Fibroblast of upper back skin (primary cell): Measurements from ENCODE around the gene IQSEC3.
"Not testable (repeated sequence)": the region's sequence is repeated elsewhere in the genome, so short reads cannot be mapped to it uniquely, and the experiment has no call there.

Experiments used
- DNase-seq: peaks from one replicate; pipeline ENCODE4 v3.0.0-alpha.2; 2013

The IQSEC3 gene

DNA sequence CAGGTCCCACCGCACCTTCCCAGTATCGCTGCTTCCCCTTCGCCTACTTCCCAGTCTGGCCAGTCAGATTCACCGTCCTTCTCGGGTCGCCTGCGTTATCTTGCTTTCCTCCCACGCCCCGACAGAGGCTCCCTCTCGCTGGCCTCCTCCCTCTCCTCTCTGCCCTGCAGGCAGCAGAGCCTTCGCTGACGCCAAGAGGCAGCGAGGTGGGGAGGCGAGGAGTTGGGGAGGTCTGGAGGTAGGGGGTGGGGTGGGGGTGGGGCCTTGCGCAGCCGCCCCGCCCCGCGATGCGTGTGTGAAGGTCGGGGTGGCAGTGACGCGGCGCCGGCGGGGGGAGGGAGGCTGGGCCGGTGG, at the start of gene IQSEC3:
TSS of gene IQSEC3 (plus strand) at position 340 of the 354 bp plus-strand sequence. CDS start 116 bp downstream, outside the sequence.
- DNase-seq = not testable (repeated sequence)

GRCh38 chr12:17370-18340, 48.9 kb upstream of the IQSEC3 start:
- not testable (repeated sequence) for DNase-seq

DNA sequence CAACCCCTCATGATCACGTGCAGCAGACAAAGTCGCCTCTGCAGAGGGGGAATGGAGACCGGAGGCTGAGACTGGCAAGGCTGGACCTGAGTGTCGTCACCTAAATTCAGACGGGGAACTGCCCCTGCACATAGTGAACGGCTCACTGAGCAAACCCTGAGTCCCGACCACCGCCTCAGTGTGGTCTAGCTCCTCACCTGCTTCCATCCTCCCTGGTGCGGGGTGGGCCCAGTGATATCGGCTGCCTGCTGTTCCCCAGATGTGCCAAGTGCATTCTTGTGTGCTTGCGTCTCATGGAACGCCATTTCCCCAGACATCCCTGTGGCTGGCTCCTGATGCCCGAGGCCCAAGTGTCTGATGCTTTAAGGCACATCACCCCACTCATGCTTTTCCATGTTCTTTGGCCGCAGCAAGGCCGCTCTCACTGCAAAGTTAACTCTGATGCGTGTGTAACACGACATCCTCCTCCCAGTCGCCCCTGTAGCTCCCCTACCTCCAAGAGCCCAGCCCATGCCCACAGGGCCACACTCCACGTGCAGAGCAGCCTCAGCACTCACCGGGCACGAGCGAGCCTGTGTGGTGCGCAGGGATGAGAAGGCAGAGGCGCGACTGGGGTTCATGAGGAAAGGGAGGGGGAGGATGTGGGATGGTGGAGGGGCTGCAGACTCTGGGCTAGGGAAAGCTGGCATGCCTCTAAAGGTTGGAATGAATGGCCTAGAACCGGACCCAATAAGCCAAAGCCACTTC, 47.6 kb upstream of the IQSEC3 start:
- not testable (repeated sequence) for DNase-seq

DNA sequence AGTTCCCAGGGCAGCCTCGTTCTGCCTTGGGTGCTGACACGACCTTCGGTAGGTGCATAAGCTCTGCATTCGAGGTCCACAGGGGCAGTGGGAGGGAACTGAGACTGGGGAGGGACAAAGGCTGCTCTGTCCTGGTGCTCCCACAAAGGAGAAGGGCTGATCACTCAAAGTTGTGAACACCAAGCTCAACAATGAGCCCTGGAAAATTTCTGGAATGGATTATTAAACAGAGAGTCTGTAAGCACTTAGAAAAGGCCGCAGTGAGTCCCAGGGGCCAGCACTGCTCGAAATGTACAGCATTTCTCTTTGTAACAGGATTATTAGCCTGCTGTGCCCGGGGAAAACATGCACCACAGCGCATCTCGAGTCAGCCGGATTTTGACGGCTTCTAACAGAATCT, 46.7 kb upstream of the IQSEC3 start:
- DNase-seq = not testable (repeated sequence)

- no peak for DNase-seq
Observed at GRCh38 chr12:20757-21156, 45.8 kb upstream of the IQSEC3 start.

- no peak for DNase-seq
Observed at GRCh38 chr12:21301-22189, 45.0 kb upstream of the IQSEC3 start.

DNA sequence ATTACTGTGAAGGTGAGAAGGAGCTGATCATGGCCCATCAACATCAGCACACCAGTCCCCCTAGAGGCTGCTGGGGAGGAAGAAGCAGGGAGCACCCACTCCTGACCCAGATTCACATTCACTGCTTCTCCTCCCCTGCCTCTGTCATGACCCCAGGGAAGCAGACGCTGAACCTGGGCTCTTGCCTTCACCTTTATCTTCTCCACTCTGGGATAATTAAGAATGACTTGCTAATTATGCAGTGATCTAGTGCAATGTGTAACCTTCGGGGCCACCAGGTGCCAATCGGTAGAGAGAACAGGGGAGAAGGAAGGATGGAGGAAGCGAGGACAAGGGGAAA, 44.4 kb upstream of the IQSEC3 start:
- DNase-seq = no peak

- no peak for DNase-seq
Observed at GRCh38 chr12:22530-23201, 43.9 kb upstream of the IQSEC3 start.

DNA sequence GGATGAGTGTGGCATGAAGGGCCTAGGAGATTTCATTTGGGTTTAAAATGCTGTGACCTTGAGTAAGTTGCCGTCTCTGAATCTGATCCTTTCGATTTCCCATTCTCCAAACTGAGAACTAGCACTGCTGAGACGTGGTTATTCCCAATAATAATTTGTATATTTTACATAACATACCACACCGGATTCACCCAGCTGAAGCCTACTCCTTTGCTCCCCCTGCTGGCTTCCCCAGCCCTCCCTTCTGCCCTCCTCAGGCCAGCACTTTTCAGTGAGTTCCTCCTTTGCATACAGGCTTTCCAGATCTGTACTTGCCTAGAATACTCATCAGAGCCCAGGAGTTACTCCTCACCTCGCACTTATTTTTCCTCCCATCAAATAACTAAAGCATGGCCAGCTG, 38.7 kb upstream of the IQSEC3 start:
- DNase-seq = not testable (repeated sequence)

DNA sequence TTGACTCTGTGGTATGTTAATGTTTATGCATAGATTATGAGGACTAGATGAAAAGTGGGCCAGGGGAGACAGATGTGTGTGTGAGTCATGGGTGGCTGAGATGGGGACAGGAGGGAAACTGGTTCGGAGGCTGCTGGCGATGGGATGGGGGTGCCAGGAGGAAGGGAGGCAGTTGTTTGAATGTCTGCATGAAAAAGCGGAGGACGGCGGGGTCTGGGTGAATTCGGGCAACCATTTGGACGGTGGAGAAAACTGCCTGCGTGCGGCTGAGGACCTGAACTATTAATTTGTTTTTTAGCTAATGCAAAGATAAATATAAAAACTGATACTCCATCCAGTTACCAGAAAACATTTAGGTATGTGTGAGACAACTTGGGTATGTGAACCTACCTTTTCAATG, 27.8 kb upstream of the IQSEC3 start:
- DNase-seq = not testable (repeated sequence)

GRCh38 chr12:39555-40265, 26.9 kb upstream of the IQSEC3 start:
- not testable (repeated sequence) for DNase-seq

- not testable (repeated sequence) for DNase-seq
Observed at GRCh38 chr12:44352-44751, 22.2 kb upstream of the IQSEC3 start.

- not testable (repeated sequence) for DNase-seq
Observed at GRCh38 chr12:45235-45990, 21.2 kb upstream of the IQSEC3 start.

GRCh38 chr12:45991-46358, 20.6 kb upstream of the IQSEC3 start:
- DNase-seq = not testable (repeated sequence)

DNA sequence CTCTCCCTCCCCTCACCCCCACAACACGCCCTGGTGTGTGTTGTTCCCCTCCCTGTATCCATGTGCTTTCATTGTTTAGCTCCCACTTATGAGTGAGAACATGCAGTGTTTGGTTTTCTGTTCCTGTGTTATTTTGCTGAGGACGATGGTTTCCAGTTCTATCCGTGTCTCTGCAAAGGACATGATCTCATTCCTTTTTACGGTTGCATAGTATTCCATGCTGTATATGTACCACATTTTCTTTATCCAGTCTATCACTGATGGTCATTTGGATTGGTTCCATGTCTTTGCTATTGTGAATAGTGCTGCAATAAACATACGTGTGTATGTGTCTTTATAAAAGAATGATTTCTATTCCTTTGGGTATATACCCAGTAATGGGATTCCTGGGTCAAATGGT, 20.0 kb upstream of the IQSEC3 start:
- not testable (repeated sequence) for DNase-seq

DNA sequence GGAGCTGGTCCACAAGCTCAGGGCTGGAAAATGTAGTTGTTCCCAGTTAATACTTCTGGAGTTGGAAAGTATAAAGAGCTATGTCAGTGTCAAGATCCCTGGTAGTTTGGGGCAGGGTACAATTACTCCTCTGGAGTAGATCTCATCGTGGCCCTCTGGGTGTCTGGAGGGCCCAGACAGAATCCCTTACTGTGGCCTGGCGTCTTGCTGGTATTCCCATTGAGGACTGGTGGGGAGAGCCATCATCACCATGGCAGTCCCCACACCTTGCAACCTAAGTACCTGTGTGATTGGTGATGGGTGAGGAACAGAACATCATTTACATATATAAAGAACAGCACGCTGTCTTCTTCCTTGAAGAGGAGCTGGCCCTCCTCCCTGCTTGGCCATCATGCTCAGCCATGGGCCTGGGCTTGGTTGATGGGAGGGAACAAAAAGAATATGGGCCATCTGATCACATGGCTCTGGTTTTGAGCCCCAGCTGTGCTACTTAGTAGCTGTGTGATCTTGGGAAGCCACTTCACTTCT, 18.8 kb upstream of the IQSEC3 start:
- DNase-seq = not testable (repeated sequence)

DNA sequence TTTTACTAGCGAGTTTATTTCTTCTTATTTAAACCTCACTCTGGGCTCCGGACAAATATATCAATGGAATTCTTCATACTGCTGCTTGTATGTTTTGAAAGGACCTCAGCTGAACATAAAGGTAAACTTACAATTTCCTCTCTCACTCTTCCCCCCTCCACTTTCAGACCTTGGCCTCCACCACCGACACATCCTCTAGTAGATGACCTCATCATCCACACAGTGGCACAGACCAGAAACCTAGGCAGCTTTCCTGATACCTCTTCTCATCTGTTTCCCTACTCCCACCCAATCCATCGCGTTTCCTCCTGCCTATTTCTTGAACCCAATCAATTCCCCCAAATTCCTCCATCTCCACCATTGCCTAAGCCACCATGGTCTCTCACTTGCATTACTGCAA, 17.4 kb upstream of the IQSEC3 start:
- not testable (repeated sequence) for DNase-seq

GRCh38 chr12:51087-51486, 15.5 kb upstream of the IQSEC3 start:
- not testable (repeated sequence) for DNase-seq

- not testable (repeated sequence) for DNase-seq
Observed at GRCh38 chr12:51962-52361, 14.6 kb upstream of the IQSEC3 start.

- DNase-seq = not testable (repeated sequence)
Observed at GRCh38 chr12:52902-53734, 13.4 kb upstream of the IQSEC3 start.
